ENCODE results near the gene HPS4. TPM values are rescaled to one million over a fixed set of nuclear protein-coding genes. Genes with fewer than 3 reads are reported as not detected.

HPS4 gene
- total and polyA plus RNA-seq, 2 of the 8 experiments (the other 6 are each of a cell fraction or from before 2014, with no cell fraction given) = 28.0 to 35.2 TPM

GRCh38 chr22:26474682-26475081, 8.9 kb downstream of the HPS4 start (continued):
- TF ChIP-seq CHD7 (IDR thresholded peaks at IDR 0.05; ENCODE audit: insufficient replicate concordance, low read length) = no peak
- no peak for TF ChIP-seq RBBP5 (IDR thresholded peaks at IDR 0.05; ENCODE audit: borderline replicate concordance, low read depth, low read length)
- TF ChIP-seq HDAC2 (IDR thresholded peaks at IDR 0.05; ENCODE audit: borderline replicate concordance in 1 of 2, low read depth in 2 of 2, low read length in 2 of 2) = no peak
- TF ChIP-seq, protein P1, sequence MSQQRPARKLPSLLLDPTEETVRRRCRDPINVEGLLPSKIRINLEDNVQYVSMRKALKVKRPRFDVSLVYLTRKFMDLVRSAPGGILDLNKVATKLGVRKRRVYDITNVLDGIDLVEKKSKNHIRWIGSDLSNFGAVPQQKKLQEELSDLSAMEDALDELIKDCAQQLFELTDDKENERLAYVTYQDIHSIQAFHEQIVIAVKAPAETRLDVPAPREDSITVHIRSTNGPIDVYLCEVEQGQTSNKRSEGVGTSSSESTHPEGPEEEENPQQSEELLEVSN (IDR thresholded peaks at IDR 0.05) = no peak
- no peak for TF ChIP-seq CBX5 (IDR thresholded peaks at IDR 0.05; ENCODE audit: low read depth, low read length)
- no peak for TF ChIP-seq SAP30 (IDR thresholded peaks at IDR 0.05; ENCODE audit: insufficient read depth, insufficient replicate concordance, low read length)
- TF ChIP-seq MAFK (IDR thresholded peaks at IDR 0.05; ENCODE audit: low read depth, low read length) = no peak
- TF ChIP-seq NANOG (IDR thresholded peaks at IDR 0.05; ENCODE audit: insufficient read depth, low read depth, low read length, poor library complexity, severe bottlenecking) = no peak
- no peak for TF ChIP-seq YY1 (IDR thresholded peaks at IDR 0.05; ENCODE audit: low read depth, low read length)
- TF ChIP-seq GTF2F1 (IDR thresholded peaks at IDR 0.05; ENCODE audit: borderline replicate concordance, low read depth, low read length) = no peak

All from H1 (cell line).